Measurements from ENCODE around the gene NDUFS8.

The NDUFS8 gene

GRCh38 chr11:68028802-68029545, 1.5 kb upstream of the NDUFS8 start:
- no peak for TF ChIP-seq CTCF (IDR thresholded peaks at IDR 0.05; ENCODE audit: low read depth, low read length, missing control alignments)
- H3K4me3 ChIP-seq (ENCODE audit: low read depth, low read length): peak overlapping the region; percentile 61

DNA sequence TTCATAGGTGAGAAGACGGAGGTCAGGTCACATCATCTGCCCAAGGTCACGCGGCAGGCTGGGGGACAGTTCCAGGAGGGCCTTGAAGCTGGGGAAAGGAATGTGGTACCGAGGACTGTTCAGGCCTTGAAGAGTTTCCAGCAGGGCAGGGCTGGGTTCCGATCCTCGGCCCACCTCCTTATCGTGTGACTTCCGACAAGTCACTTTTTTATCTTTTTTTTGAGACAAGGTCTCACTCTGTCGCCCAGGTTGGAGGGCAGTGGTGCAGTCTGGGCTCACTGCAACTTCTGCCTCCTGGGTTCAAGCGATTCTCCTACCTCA, 623 bp downstream of the NDUFS8 start:
- no peak for TF ChIP-seq CTCF (IDR thresholded peaks at IDR 0.05; ENCODE audit: low read depth, low read length, missing control alignments)
- peak overlapping the region; percentile 88 for H3K4me3 ChIP-seq (ENCODE audit: low read depth, low read length)
- no peak for DNase-seq (ENCODE audit: low read depth)

More at GRCh38 chr11:68028802-68029545, 1.5 kb upstream of the NDUFS8 start:
- DNase-seq (ENCODE audit: low read depth): no peak

DNA sequence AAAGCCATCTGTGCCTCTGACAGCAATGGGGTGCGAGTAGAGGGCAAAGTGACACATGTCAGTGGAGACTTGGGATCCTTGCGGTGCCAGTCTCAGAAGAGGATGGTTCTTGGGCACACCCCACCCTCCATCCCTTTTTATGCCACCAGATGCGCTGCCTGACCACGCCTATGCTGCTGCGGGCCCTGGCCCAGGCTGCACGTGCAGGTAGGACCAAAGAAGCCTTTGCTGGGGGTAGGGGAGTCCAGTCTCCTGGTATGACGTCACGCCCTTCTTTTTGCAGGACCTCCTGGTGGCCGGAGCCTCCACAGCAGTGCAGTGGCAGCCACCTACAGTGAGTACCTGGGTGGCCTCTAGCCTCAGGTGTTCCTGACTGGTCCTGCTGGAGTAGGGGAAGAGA, 1.5 kb downstream of the NDUFS8 start:
- 0 out of 2 replicates have a peak overlapping the region, but pooled peaks have one; percentile 88 for H3K4me3 ChIP-seq (ENCODE audit: low read depth, low read length)
- no peak for DNase-seq (ENCODE audit: low read depth)
- no peak for TF ChIP-seq CTCF (IDR thresholded peaks at IDR 0.05; ENCODE audit: low read depth, low read length, missing control alignments)

- no peak for TF ChIP-seq CTCF (IDR thresholded peaks at IDR 0.05; ENCODE audit: low read depth, low read length, missing control alignments)
- no peak overlapping the region for H3K4me3 ChIP-seq (ENCODE audit: low read depth, low read length)
- no peak for DNase-seq (ENCODE audit: low read depth)
These were observed 2.7 kb downstream of the NDUFS8 start for GRCh38 chr11:68032997-68033707.

- TF ChIP-seq CTCF (IDR thresholded peaks at IDR 0.05; ENCODE audit: low read depth, low read length, missing control alignments): no peak
These were observed 3.2 kb downstream of the NDUFS8 start for GRCh38 chr11:68033708-68034045.

DNA sequence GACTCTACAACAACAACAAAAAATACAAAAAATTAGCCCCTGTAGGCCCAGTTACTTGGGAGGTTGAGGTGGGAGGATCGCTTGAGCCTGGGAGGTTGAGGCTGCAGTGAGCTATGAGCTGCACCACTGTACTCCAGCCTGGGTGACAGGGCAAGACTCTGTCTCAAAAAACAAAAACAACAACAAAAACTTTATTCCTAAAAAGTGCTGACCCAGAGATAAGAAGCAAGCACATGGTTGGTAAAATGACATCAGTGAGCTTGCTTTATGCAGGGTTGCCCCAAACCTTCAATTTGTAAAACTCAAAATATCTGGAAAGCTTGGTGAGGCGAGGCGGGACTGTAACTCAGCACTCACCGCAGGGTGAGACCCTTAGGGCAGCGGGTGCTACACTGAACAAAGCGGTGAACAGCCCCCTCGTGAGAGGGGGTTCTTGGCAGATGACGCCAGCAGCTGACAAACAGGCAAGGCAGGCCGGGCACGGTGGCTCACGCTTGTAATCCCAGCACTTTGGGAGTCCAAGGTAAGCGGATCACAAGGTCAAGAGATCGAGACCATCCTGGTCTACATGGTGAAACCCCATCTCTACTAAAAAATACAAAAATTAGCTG, 4.9 kb downstream of the NDUFS8 start:
- TF ChIP-seq CTCF (IDR thresholded peaks at IDR 0.05; ENCODE audit: low read depth, low read length, missing control alignments): no peak
- H3K4me3 ChIP-seq (ENCODE audit: low read depth, low read length): no peak overlapping the region
- DNase-seq (ENCODE audit: low read depth): no peak

More at GRCh38 chr11:68033708-68034045, 3.2 kb downstream of the NDUFS8 start:
- no peak for DNase-seq (ENCODE audit: low read depth)
- H3K4me3 ChIP-seq (ENCODE audit: low read depth, low read length): no peak overlapping the region

All from GM12864 (cell line).